HG03442 (cell line): Measurements from ENCODE around the gene COX4I2.

Experiments used
- ATAC-seq: cut with Tn5 transposase; IDR thresholded peaks from one replicate; pipeline ENCODE4 v1.9.1; 2021; ENCODE audit warnings: mild to moderate bottlenecking, moderate library complexity; ENCODE audit not compliant: unreplicated experiment

The COX4I2 gene

DNA sequence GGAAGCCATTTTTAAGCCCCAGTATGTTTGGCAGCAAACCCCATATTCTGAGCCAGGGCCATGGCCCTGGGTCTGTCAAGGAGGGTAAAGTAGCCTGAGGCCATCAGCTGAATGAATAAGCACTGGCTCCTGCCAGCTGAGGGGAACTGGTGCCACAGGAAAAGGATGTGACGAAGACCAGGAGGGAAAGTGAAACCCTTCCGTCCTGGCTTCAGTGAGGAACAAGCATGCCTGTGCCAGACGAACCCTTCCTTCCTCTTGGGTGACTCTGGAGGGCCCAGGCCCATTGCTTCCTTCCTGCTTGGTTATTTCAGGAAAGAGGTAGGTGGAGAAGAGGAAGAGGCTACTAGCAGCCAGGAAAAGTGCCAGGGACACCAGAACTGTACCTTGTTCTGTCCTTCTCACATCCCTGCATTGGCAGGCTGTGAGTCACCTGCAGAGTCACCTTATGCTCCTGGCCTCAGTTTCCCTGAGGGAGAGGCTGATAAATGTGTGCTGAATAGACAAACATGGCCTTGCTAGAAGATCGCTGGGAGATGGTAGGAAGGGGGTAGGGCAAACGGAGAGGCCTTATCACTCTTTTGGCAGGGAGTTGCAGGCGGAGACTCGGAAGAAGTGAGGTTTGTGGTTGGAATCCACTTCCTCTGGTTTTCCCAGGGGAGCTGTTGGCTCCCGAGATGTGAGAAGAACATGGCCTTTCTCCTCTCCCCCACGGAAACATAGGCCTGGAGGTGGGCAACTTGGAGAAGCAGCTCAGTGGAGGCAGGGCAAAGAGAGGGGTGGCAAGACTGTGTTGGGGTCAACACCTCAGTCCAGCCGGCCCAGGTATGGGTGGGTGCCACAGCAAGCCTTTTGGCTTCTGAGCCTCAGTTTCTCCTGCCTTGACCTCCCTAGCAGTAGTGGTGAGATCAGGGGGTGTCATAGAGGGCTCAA, 37.4 kb downstream of the COX4I2 start:
- ATAC-seq = peak; percentile 65

GRCh38 chr20:31675828-31676608, 38.3 kb downstream of the COX4I2 start:
- peak; percentile 46 for ATAC-seq

DNA sequence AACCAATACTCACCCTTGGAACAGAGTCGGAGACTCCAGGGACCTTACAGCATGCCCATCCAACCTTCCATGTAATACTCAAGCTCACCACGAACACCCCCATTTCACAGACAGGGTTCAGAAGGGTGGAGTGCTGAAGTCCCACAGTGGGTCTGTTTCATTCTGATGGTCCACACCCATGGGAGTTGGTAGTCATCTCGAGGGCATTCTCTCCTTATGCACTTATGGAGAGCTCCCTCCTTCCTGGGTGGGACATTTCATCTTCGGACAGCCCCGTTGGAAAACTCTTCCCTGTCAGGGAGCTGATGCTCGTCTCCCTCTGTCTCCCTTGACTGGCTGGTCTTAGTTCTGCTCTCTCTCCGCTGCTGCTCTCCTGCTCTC, 38.9 kb downstream of the COX4I2 start:
- no peak for ATAC-seq

DNA sequence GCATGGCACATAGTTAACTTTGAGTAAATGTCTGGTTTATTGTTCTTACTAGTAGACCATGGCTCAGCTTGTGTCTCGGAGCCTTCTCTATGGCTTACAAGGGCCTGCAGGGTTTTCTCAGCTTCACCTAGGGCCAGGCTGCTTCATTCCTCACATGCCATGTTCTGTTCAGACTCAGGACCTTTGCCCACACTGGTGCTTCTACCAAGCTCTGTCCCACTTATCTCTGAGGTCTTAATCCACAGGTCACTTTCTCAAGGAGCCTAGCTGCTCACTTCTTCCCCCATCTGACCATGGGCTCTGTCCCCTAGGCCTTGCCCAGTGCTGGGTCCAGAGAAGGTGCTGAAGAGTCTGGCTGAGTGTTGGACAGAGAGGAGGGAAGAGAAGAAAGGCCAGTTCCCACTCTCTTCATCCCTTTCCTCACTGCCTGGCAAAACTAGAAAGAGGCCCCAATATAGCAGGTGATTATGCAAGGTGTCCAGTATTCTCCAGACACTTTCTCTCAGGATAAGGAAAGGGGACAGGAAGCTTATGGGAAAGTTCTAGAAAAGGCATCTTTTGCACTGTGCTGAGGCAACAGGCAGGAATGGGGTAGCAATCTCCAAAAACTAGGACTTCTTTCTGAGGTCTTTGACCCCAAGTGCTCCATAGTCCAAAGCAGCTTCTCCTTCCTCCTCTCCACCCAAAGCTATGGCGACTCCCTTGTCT, 40.0 kb downstream of the COX4I2 start:
- ATAC-seq = no peak

DNA sequence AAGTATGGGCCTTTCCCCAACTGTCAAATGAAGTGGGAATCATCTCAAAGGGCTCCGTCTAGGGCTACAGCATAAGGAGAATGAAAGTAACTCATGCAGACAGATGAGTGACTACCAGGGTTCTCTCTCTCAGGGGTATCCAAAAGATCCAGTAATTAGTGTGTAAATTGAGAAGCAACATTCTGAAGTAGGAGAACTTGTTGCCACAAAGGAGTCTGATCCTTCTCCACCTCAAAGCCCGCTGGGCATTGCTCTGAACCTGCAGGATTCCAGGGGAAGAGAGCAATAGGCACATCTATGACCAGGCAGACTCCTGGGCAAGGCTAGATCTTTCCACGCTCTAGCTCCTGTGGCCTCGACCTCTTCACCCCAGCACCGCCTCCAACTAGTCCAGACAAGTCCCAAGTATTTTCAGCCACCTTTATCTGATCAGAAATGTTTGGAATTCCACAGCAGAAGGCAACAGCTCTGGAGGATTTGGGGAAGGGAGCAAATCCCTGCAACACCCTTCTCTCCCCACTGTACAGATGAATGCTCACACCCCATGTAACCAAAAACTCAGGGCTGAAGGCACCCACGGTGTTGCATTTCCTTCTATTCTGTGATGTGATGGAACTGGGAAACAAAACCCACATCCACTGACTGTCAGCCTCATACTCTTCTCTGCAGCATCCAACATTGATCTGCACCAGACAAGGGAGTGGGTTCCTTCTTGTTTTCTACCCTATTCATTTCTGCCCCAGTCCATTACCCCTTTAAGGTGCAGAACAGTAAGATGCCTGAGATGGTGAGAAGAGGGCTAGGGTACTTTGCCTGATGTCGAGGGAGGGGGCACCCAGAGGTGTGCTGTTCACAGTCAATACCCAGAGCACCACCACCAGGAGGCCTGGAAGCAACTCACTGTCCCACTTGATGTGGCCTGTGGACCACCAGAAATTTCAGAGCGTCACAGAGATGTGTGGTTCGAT, 41.0 kb downstream of the COX4I2 start:
- ATAC-seq = no peak

- ATAC-seq = no peak
These were observed 41.9 kb downstream of the COX4I2 start for GRCh38 chr20:31679357-31680285.

- no peak for ATAC-seq
These were observed 42.8 kb downstream of the COX4I2 start for GRCh38 chr20:31680286-31681127.

GRCh38 chr20:31681128-31681727, 43.5 kb downstream of the COX4I2 start:
- no peak for ATAC-seq

- no peak for ATAC-seq
These were observed 44.1 kb downstream of the COX4I2 start for GRCh38 chr20:31681769-31682168.

DNA sequence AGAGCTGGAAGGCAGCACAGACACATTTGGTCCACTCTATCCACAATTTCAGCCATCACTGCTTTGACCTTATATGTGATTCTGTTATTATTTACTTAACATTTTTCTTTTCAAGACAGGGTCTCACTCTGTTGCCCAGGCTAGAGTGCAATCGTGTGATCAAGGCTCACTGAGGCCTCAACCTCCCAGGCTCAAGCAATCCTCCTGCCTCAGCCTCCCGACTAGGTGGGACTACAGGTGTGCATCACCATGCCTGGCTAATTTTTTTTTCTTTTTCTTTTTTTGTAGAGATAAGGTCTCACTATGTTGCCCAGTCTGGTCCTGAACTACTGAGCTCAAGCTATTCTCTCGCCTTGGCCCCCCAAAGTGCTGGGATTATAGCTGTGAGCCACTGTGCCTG, 44.6 kb downstream of the COX4I2 start:
- no peak for ATAC-seq

- ATAC-seq = no peak
These were observed 45.2 kb downstream of the COX4I2 start for GRCh38 chr20:31682927-31683326.

DNA sequence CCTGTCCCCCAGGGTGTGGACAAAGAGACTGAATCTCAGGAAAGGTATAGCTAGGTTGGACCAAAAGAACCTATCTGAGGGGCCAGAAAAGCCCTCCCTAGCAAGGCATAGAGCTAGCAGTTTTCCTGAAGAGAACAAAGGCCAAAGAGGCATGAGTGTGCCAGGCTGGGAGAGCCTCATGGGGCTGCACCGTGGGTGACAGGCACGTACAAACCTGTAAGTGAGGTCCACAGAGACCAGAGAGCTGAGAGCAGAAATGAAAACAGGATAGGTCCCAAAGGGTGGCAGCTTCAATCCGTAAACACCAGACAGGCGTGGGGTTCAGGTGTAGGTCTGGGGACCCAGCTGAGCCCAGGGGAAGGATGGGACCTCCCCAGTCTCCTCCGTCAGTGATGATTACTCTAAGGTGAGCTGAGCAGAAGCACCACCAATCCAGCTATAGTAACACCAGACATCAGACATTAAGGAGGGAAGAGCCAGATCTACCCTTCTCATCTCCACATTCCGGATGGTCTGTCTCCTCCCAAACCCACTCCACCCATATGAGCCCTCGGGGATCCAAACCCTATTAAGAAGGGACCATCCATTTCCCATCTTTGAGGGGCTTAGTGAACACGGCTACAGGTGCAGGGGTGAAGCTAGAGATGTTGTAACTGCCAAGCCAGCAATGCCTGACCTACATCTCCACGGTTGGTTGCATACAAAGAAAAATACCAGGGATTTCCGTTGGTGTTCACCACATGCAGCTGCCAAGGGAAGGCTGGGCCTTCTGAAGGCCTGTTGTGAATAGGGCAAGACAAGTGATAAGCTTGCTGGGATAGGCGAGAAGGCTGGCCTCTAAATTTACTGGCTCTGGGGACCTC, 46.7 kb downstream of the COX4I2 start:
- ATAC-seq = no peak

DNA sequence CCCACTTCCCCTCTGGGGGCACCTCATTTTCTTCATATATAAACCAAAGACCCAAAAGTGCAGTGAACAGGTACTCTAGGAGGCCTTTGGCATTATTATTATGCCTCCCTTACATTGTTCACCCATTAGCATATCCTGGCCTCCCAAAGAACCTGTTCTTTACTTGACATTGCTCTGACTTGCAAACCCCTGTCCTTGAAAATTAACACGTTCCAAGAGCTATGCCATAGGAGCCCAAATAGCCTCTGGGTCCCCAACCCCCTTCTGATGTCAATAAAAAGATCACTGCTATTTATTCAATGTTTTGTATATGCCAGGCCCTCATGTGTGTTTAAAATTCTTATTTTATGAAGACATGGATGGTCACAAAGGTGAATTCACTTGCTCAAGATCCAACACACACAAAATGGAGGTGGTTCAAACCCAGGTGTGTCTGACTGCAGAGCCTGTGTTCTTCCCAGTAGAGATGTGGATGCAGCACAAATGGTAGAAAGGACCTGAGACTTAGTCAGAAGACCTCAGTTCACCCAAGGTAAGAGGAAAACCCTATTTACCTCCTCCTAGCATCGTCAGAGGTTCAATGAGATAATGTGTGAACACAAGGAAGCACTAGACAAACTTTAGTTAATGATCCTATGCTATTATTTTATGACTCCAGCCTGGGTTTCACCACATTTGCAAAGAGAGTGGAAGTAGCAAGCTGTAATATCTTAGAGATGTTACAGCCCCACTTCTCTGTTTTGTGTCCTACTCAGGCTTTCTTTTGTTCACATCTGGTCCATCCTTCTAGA, 48.3 kb downstream of the COX4I2 start:
- ATAC-seq = no peak

GRCh38 chr20:31687777-31688176, 50.1 kb downstream of the COX4I2 start:
- no peak for ATAC-seq

DNA sequence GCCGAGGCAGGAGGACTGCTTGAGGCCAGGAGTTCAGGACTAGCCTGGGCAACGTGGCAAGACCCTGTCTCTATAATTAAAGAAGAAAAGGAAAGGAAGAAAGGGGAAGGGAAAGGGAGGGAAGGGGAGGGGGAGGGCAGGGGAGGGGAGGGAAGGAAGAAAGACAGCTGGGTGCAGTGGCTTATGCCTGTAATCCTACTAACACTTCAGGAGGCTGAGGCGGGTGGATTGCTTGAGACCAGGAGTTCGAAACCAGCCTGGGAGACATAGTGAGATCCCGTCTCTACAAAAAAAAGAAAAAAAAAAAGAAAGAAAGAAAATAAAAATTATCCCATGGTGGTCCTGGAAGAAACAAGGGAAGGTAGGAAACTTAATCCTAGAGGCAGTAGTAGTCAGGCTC, 51.4 kb downstream of the COX4I2 start:
- no peak for ATAC-seq

- no peak for ATAC-seq
These were observed 52.5 kb downstream of the COX4I2 start for GRCh38 chr20:31690124-31690666.
